ENCODE data around the gene PCCB. TPM values are rescaled to one million over a fixed set of nuclear protein-coding genes. Genes with fewer than 3 reads are reported as not detected.

Gene PCCB
- total RNA-seq, 2 donors from 2014 or later = 43.2 to 112 TPM

- no peak for TF ChIP-seq CTCF (IDR thresholded peaks at IDR 0.05)
- Histone ChIP-seq H3K27ac (no peak overlapping the region), H3K36me3 (no peaks in the 10 kb centered on the region), H3K9me3 (no peaks in the 10 kb centered on the region), H3K4me3 (no peak overlapping the region), H3K27me3 (no peaks in the 10 kb centered on the region), H3K4me1 (no peaks in the 10 kb centered on the region)
- DNase-seq (ENCODE audit: low spot score) = no peak
Measured at GRCh38 chr3:136235545-136235944, 14.6 kb upstream of the PCCB start.

GRCh38 chr3:136236109-136236508, 14.0 kb upstream of the PCCB start:
- no peak for DNase-seq (ENCODE audit: low spot score)
- H3K27ac ChIP-seq = no peak overlapping the region
- H3K4me3 ChIP-seq = no peak overlapping the region
- H3K36me3 ChIP-seq = no peaks in the 10 kb centered on the region
- H3K27me3 ChIP-seq = no peaks in the 10 kb centered on the region
- no peaks in the 10 kb centered on the region for H3K4me1 ChIP-seq
- no peak for TF ChIP-seq CTCF (IDR thresholded peaks at IDR 0.05)
- H3K9me3 ChIP-seq = no peaks in the 10 kb centered on the region

GRCh38 chr3:136237103-136237502, 13.0 kb upstream of the PCCB start:
- H3K27ac ChIP-seq = no peak overlapping the region
- H3K36me3 ChIP-seq = no peaks in the 10 kb centered on the region
- H3K4me3 ChIP-seq = no peak overlapping the region
- H3K4me1 ChIP-seq = no peaks in the 10 kb centered on the region
- no peak for TF ChIP-seq CTCF (IDR thresholded peaks at IDR 0.05)
- H3K27me3 ChIP-seq = no peaks in the 10 kb centered on the region
- H3K9me3 ChIP-seq = no peaks in the 10 kb centered on the region
- no peak for DNase-seq (ENCODE audit: low spot score)

GRCh38 chr3:136237961-136238649, 12.0 kb upstream of the PCCB start:
- no peak for TF ChIP-seq CTCF (IDR thresholded peaks at IDR 0.05)
- no peak for DNase-seq (ENCODE audit: low spot score)
- Histone ChIP-seq H3K36me3 (no peaks in the 10 kb centered on the region), H3K4me3 (no peak overlapping the region), H3K9me3 (no peaks in the 10 kb centered on the region), H3K27me3 (no peaks in the 10 kb centered on the region), H3K4me1 (no peaks in the 10 kb centered on the region), H3K27ac (no peak overlapping the region)

- no peak overlapping the region for H3K4me3 ChIP-seq
- TF ChIP-seq CTCF (IDR thresholded peaks at IDR 0.05) = no peak
- H3K27ac ChIP-seq = no peak overlapping the region
- H3K27me3 ChIP-seq = no peaks in the 10 kb centered on the region
- DNase-seq (ENCODE audit: low spot score) = no peak
- no peaks in the 10 kb centered on the region for H3K36me3 ChIP-seq
- H3K9me3 ChIP-seq = no peaks in the 10 kb centered on the region
- no peaks in the 10 kb centered on the region for H3K4me1 ChIP-seq
Measured at GRCh38 chr3:136239094-136239493, 11.0 kb upstream of the PCCB start.

- Histone ChIP-seq H3K27ac (no peak overlapping the region), H3K27me3 (no peaks in the 10 kb centered on the region), H3K36me3 (no peaks in the 10 kb centered on the region), H3K4me1 (peaks cover 0 to 2% of the 10 kb centered on the region in 2 donors), H3K9me3 (no peaks in the 10 kb centered on the region), H3K4me3 (no peak overlapping the region)
- TF ChIP-seq CTCF (IDR thresholded peaks at IDR 0.05) = no peak
- no peak for DNase-seq (ENCODE audit: low spot score)
Measured at GRCh38 chr3:136245691-136246090, 4.4 kb upstream of the PCCB start.

All from right atrium auricular region (tissue), 2 donors.